NCI-H524 treated with DMSO at 0.1 percent for 48 hours (cell line): ENCODE measurements around the gene ECE1.
"Not testable (repeated sequence)": the region's sequence is repeated elsewhere in the genome, so short reads cannot be mapped to it uniquely, and the experiment has no call there.

Experiments used
- DNase-seq: peaks from one replicate; lab custom pipeline; 2025; lab: John Stamatoyannopoulos, UW

Gene ECE1

GRCh38 chr1:21176586-21177555 is 113.4 kb downstream of the ECE1 start, which contains the start of gene EIF4G3:
Gene EIF4G3 (minus strand): TSS chr1:21176897. CDS start chr1:21002742, 174,155 bp downstream.
- DNase-seq, result peak; percentile 80

GRCh38 chr1:21175670-21176581 is 114.3 kb downstream of the ECE1 start:
- no peak for DNase-seq

- DNase-seq, result no peak
Observed at GRCh38 chr1:21175324-21175669, 115.0 kb downstream of the ECE1 start.

- no peak for DNase-seq
Observed at GRCh38 chr1:21174654-21175323, 115.5 kb downstream of the ECE1 start.

- DNase-seq, result no peak
Observed at GRCh38 chr1:21174230-21174629, 116.0 kb downstream of the ECE1 start.

GRCh38 chr1:21173096-21173495 is 117.2 kb downstream of the ECE1 start:
- not testable (repeated sequence) for DNase-seq

GRCh38 chr1:21170837-21171236 is 119.4 kb downstream of the ECE1 start:
- DNase-seq, result not testable (repeated sequence)

- no peak for DNase-seq
Observed at GRCh38 chr1:21168444-21168843, 121.8 kb downstream of the ECE1 start.
